K562 (cell line): Measurements from ENCODE around the gene CRNN. TPM values are rescaled to one million over a fixed set of nuclear protein-coding genes. Genes with fewer than 3 reads are reported as not detected.

Experiments
- ATAC-seq: fragments of 200-7000 bp; cut with Tn5 transposase; 3 replicates; pipeline ENCODE4 v1.9.1; 2020; ENCODE audit warnings: moderate library complexity
- BruUV-seq: library from RNA; stranded (reverse); fragments of 400-500 nt; replicated peaks from 2 replicates; lab custom pipeline; 2021; lab: Mats Ljungman, UMichigan
- CTCF ChIA-PET: fragments of 300-600 bp; formaldehyde crosslinking; extraction: SDS; loops from one replicate; lab custom pipeline; 2021; ENCODE audit warnings: low intra/inter-chr PET ratio; lab: Yijun Ruan, JAX
- POLR2A ChIA-PET: fragments of 300-600, 350-650 bp; sonication (Branson Sonifier 250); formaldehyde crosslinking; extraction: SDS; loops from one replicate; lab custom pipeline; 2021; ENCODE audit warnings: antibody characterized with exemption, inconsistent platforms; lab: Yijun Ruan, JAX
- DNase-seq, 4 experiments: peaks; one replicate each; pipeline versions ENCODE4 v3.0.0 to v3.0.0-alpha.2; 2011 to 2018; ENCODE audit warnings: low spot score in 3 of 4, mixed read lengths in 3 of 4; ENCODE audit errors: extremely low read depth in 1 of 4
- FAIRE-seq: peaks from 2 replicates; lab custom pipeline; 2011; peaks lifted over from hg19 to GRCh38; lab: Jason Lieb, UNC
- H2AFZ ChIP-seq: 2 replicates; pipeline ENCODE4 v1.6.0; 2011; ENCODE audit warnings: low read depth, low read length, control low read depth, inconsistent platforms
- H3K27ac ChIP-seq: fragments of 200-600 bp; 3 replicates; pipeline ENCODE4 v1.8.0; 2011; ENCODE audit warnings: low read depth, mild to moderate bottlenecking, control low read depth, inconsistent platforms, low read length, moderate library complexity, mixed read lengths; ENCODE audit errors: extremely low read depth
- H3K27me3 ChIP-seq, 2 experiments: fragments of 300-600 bp in 1 of 2; 2 replicates in 1 of 2; 3 replicates in 1 of 2; pipeline versions ENCODE4 v1.6.0 to v1.8.0; 2011; ENCODE audit warnings: inconsistent platforms in 2 of 2, low read length in 2 of 2, mild to moderate bottlenecking in 1 of 2, mixed read lengths in 1 of 2, moderate library complexity in 1 of 2; ENCODE audit not compliant: control insufficient read depth in 2 of 2, insufficient read depth in 2 of 2
- H3K36me3 ChIP-seq: fragments of 300-600 bp; 3 replicates; pipeline ENCODE4 v1.8.0; 2011; ENCODE audit warnings: mild to moderate bottlenecking, low read length, inconsistent platforms; ENCODE audit not compliant: control insufficient read depth, insufficient read depth
- H3K4me1 ChIP-seq, 2 experiments: fragments of 200-600 bp in 1 of 2; replicated peaks in 1 of 2; 2 replicates in 1 of 2; 3 replicates in 1 of 2; pipeline versions ENCODE4 v1.5.1 to v1.8.0; 2011; ENCODE audit warnings: inconsistent platforms in 2 of 2, low read length in 2 of 2, mild to moderate bottlenecking in 1 of 2, mixed read lengths in 1 of 2, moderate library complexity in 1 of 2; ENCODE audit not compliant: control insufficient read depth in 2 of 2, insufficient read depth in 2 of 2
- H3K4me2 ChIP-seq: 2 replicates; pipeline ENCODE4 v1.6.1; 2011; ENCODE audit warnings: low read length, control low read depth, inconsistent platforms, mixed read lengths; ENCODE audit not compliant: insufficient read depth
- H3K4me3 ChIP-seq: fragments of 200-600 bp; sonication (generic), shearing (Covaris generic); 2 replicates; pipeline ENCODE4 v1.5.1; 2016; ENCODE audit warnings: control low read depth, inconsistent platforms
- H3K79me2 ChIP-seq: fragments of 200-600 bp; 3 replicates; pipeline ENCODE4 v1.8.0; 2011; ENCODE audit warnings: low read length, inconsistent platforms; ENCODE audit not compliant: control insufficient read depth, insufficient read depth
- H3K9ac ChIP-seq, 2 experiments: 2 replicates each; pipeline versions ENCODE4 v1.6.0 to v1.6.1; 2011; ENCODE audit warnings: low read depth in 2 of 2, low read length in 2 of 2, control low read depth in 1 of 2, inconsistent platforms in 1 of 2, mild to moderate bottlenecking in 1 of 2, mixed read lengths in 1 of 2; ENCODE audit not compliant: insufficient read depth in 1 of 2
- H3K9me1 ChIP-seq: one replicate; pipeline ENCODE4 v1.6.0; 2011; ENCODE audit warnings: inconsistent platforms, mild to moderate bottlenecking, low read length, moderate library complexity; ENCODE audit not compliant: control insufficient read depth, insufficient read depth
- H3K9me3 ChIP-seq: replicated peaks from 2 replicates; pipeline ENCODE4 v1.5.1; 2011; ENCODE audit warnings: low read depth, low read length, inconsistent platforms; ENCODE audit not compliant: control insufficient read depth, insufficient read depth
- H4K20me1 ChIP-seq: replicated peaks from 2 replicates; pipeline ENCODE4 v1.6.1; 2011; ENCODE audit warnings: low read length, inconsistent platforms, mixed read lengths; ENCODE audit not compliant: control insufficient read depth, insufficient read depth
- FOXA1 ChIP-seq: fragments of 450-650 bp; IDR thresholded peaks from 2 replicates; pipeline ENCODE4 v1.6.1; 2016; ENCODE audit warnings: mild to moderate bottlenecking, borderline replicate concordance
- FOXM1 ChIP-seq, 2 experiments: fragments of 450-650 bp in 1 of 2; sonication (generic) in 1 of 2; formaldehyde crosslinking in 1 of 2; IDR thresholded peaks; 2 replicates each; pipeline versions ENCODE4 v1.6.1 to v1.9.0; 2017 to 2022; ENCODE audit warnings: low read depth in 2 of 2, mild to moderate bottlenecking in 2 of 2, missing genetic modification reagents in 1 of 2, moderate library complexity in 1 of 2
- KAT2B ChIP-seq: IDR thresholded peaks from one replicate; pipeline ENCODE4 v1.6.1; 2012; ENCODE audit warnings: low read depth, mild to moderate bottlenecking, control low read depth, inconsistent platforms, low read length, moderate library complexity
- TRIM24 ChIP-seq, 2 experiments: fragments of 450-650 bp; IDR thresholded peaks; 2 replicates each; pipeline ENCODE4 v1.6.1; 2016
- ZNF551 ChIP-seq: fragments of 250-450 bp; sonication (Bioruptor Pico); IDR thresholded peaks from 2 replicates; pipeline ENCODE4 v1.5.0; 2021; ENCODE audit warnings: mild to moderate bottlenecking, moderate library complexity
- ZNF609 ChIP-seq: sonication (generic); formaldehyde crosslinking; IDR thresholded peaks from 2 replicates; pipeline ENCODE4 v1.8.1; 2023; ENCODE audit warnings: missing genetic modification reagents, mild to moderate bottlenecking, borderline replicate concordance
- ZNF780A ChIP-seq: fragments of 250-450 bp; sonication (Bioruptor Pico); IDR thresholded peaks from 2 replicates; pipeline ENCODE4 v1.5.0; 2021; ENCODE audit warnings: mild to moderate bottlenecking
- WGBS: fragments of 100-300 bp; shearing (Covaris generic); methylation state at CpG from one replicate; pipeline ENCODE4 v1.1.6; 2016; ENCODE audit warnings: low coverage, mixed read lengths; ENCODE audit not compliant: insufficient coverage; ENCODE audit errors: missing lambda C conversion rate; 5-methylcytosine and 5-hydroxymethylcytosine counted together
- in situ Hi-C: fragments of 300-500 bp; cut with MboI; formaldehyde crosslinking; loops from 4 replicates; pipeline ENCODE4 v1.15.0; 2018; ENCODE audit warnings: inconsistent platforms, mixed read lengths
- intact Hi-C: fragments of 100-400 bp; cut with micrococcal nuclease; formaldehyde crosslinking; loops from 2 replicates; pipeline ENCODE4 v1.14.2; 2022
- polyA plus RNA-seq, 8 experiments: library from polyadenylated mRNA; depleted of rRNA in 4 of 8; stranded (reverse) in 5 of 8; unstranded in 3 of 8; fragments of >200 nt; fragmentation: Nextera tagmentation in 2 of 8; fragmentation: Illumina TruSeq in 1 of 8; extraction: Ambion mirVana in 2 of 8; extraction: Trizol in 1 of 8; gene quantifications; 2 replicates each; pipeline versions ENCODE4 v1.2.1 to v1.2.3, GENCODE V29; 2011 to 2014; ENCODE audit warnings: inconsistent platforms in 1 of 8, missing spikeins in 1 of 8
- total RNA-seq, 7 experiments: library from RNA; depleted of rRNA in 6 of 7; stranded (reverse); fragments of >200 nt in 6 of 7; fragmentation: Illumina TruSeq in 2 of 7; extraction: Trizol in 2 of 7; gene quantifications; 2 replicates each; pipeline versions ENCODE4 v1.2.1 to v1.2.3, GENCODE V29; 2011 to 2021; ENCODE audit warnings: low replicate concordance in 1 of 7
- TF ChIP-seq, protein P1 (sequence below): fragments of 250-450 bp; sonication (Bioruptor Pico); IDR thresholded peaks from 2 replicates; pipeline ENCODE4 v1.5.0; 2021; ENCODE audit warnings: mild to moderate bottlenecking, borderline replicate concordance

The CRNN gene
- total and polyA plus RNA-seq, 9 of the 15 experiments (the other 6 are each of a cell fraction or from before 2014, with no cell fraction given) = not detected

- FAIRE-seq = no peak
- CTCF ChIA-PET = no interaction called here
- in situ Hi-C loops (no loop called here), intact Hi-C loops (no loop called here)
- whole genome bisulfite sequencing = 0% methylated on average over 2 of the region's 2 CpGs
- H3K27ac ChIP-seq = no peak overlapping the region
- H3K4me3 ChIP-seq = no peak overlapping the region
- DNase-seq = no peak
- no peaks in the 10 kb centered on the region for H4K20me1 ChIP-seq
- no peaks in the 10 kb centered on the region for H3K79me2 ChIP-seq
- no TSS peak for BruUV-seq
- POLR2A ChIA-PET = interaction anchor here (0.6 kb wide), 1 partner anchor 556 kb away, joined by 3 read pairs; no protein-coding TSS in a partner anchor
- H3K9me3 ChIP-seq = no peaks in the 10 kb centered on the region
- no peaks in the 10 kb centered on the region for H3K9me1 ChIP-seq
- no peak overlapping the region for H3K9ac ChIP-seq
- no peak overlapping the region for H2AFZ ChIP-seq
- no peak for ATAC-seq
- no peaks in the 10 kb centered on the region for H3K27me3 ChIP-seq
- H3K4me2 ChIP-seq = no peak overlapping the region
- no peaks in the 10 kb centered on the region for H3K36me3 ChIP-seq
- no peaks in the 10 kb centered on the region for H3K4me1 ChIP-seq
- no peak for TF ChIP-seq FOXM1 (IDR thresholded peaks at IDR 0.05; ENCODE audit: low read depth)
- TF ChIP-seq FOXM1 (CRISPR knock-in tag; IDR thresholded peaks at IDR 0.05; ENCODE audit: low read depth) = no peak
- no peak for TF ChIP-seq ZNF551 (CRISPR knock-in tag)
- TF ChIP-seq ZNF609 = no peak
- TF ChIP-seq, protein P1, sequence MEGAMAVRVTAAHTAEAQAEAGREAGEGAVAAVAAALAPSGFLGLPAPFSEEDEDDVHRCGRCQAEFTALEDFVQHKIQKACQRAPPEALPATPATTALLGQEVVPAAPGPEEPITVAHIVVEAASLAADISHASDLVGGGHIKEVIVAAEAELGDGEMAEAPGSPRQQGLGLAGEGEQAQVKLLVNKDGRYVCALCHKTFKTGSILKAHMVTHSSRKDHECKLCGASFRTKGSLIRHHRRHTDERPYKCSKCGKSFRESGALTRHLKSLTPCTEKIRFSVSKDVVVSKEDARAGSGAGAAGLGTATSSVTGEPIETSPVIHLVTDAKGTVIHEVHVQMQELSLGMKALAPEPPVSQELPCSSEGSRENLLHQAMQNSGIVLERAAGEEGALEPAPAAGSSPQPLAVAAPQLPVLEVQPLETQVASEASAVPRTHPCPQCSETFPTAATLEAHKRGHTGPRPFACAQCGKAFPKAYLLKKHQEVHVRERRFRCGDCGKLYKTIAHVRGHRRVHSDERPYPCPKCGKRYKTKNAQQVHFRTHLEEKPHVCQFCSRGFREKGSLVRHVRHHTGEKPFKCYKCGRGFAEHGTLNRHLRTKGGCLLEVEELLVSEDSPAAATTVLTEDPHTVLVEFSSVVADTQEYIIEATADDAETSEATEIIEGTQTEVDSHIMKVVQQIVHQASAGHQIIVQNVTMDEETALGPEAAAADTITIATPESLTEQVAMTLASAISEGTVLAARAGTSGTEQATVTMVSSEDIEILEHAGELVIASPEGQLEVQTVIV (CRISPR knock-in tag) = no peak
- TF ChIP-seq FOXA1 = no peak
- TF ChIP-seq KAT2B = no peak
- no peak for TF ChIP-seq TRIM24 (IDR thresholded peaks at IDR 0.05)
- TF ChIP-seq ZNF780A = no peak
Observed at GRCh38 chr1:152449661-152450060, 35.6 kb upstream of the CRNN start.
